Bronchial epithelial cell (primary cell): ENCODE data around the gene SEBOX. TPM values are rescaled to one million over a fixed set of nuclear protein-coding genes. Genes with fewer than 3 reads are reported as not detected.
A peak's percentile ranks its signal among the peaks of the same experiment; 100 is the strongest.
"Not testable (repeated sequence)": the region's sequence is repeated elsewhere in the genome, so short reads cannot be mapped to it uniquely, and the experiment has no call there.

Experiments used
- DNase-seq: peaks from one replicate; pipeline ENCODE4 v3.0.0-alpha.2; 2010; ENCODE audit warnings: low read depth
- FAIRE-seq: peaks from 2 replicates; lab custom pipeline; 2011; peaks lifted over from hg19 to GRCh38; lab: Jason Lieb, UNC
- H3K27me3 ChIP-seq: 2 replicates; pipeline ENCODE4 v1.5.1; 2011; ENCODE audit warnings: low read length; ENCODE audit not compliant: control insufficient read depth, insufficient read depth
- H3K36me3 ChIP-seq: 2 replicates; pipeline ENCODE4 v1.5.1; 2011; ENCODE audit warnings: low read length; ENCODE audit not compliant: control insufficient read depth, insufficient read depth
- H3K4me3 ChIP-seq: 2 replicates; pipeline ENCODE4 v1.5.1; 2011; ENCODE audit warnings: mild to moderate bottlenecking, low read depth, low read length, control low read depth
- total RNA-seq: library from RNA; depleted of rRNA; stranded (reverse); fragments of >200 nt; gene quantifications from 2 replicates; pipeline ENCODE4 v1.2.1, GENCODE V29; 2014
- TF ChIP-seq, protein P1 (sequence below): IDR thresholded peaks from 2 replicates; pipeline ENCODE4 v1.5.1; 2011; ENCODE audit warnings: mild to moderate bottlenecking, moderate library complexity, low read length, control low read depth, inconsistent platforms; ENCODE audit not compliant: insufficient read depth, severe bottlenecking

SEBOX gene
- total RNA-seq, 1 donor from 2014 or later: not detected

DNA sequence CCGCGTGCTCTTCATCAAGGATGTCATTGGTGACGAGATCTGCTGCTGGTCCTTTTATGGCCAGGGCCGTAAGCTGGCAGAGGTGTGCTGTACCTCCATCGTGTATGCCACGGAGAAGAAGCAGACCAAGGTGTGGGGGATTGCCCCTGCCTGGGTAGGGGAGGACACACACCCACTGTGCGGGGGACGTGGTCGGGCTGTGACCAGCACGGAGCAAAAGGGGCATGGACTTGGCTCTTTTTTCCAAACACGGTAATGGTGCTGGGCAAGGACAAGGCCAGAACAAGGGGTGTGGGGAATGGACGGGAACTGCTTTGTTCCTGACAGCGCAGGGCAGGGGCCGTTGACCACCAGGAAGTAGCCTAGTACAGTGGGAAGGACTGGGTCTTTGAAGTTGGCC, 22.7 kb downstream of the SEBOX start:
- H3K4me3 ChIP-seq: no peak overlapping the region
- TF ChIP-seq, protein P1, sequence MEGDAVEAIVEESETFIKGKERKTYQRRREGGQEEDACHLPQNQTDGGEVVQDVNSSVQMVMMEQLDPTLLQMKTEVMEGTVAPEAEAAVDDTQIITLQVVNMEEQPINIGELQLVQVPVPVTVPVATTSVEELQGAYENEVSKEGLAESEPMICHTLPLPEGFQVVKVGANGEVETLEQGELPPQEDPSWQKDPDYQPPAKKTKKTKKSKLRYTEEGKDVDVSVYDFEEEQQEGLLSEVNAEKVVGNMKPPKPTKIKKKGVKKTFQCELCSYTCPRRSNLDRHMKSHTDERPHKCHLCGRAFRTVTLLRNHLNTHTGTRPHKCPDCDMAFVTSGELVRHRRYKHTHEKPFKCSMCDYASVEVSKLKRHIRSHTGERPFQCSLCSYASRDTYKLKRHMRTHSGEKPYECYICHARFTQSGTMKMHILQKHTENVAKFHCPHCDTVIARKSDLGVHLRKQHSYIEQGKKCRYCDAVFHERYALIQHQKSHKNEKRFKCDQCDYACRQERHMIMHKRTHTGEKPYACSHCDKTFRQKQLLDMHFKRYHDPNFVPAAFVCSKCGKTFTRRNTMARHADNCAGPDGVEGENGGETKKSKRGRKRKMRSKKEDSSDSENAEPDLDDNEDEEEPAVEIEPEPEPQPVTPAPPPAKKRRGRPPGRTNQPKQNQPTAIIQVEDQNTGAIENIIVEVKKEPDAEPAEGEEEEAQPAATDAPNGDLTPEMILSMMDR: no peak
- DNase-seq (no peak), FAIRE-seq (peak; percentile 50)
- no peaks in the 10 kb centered on the region for H3K27me3 ChIP-seq
- peaks cover 34% of the 10 kb centered on the region for H3K36me3 ChIP-seq

DNA sequence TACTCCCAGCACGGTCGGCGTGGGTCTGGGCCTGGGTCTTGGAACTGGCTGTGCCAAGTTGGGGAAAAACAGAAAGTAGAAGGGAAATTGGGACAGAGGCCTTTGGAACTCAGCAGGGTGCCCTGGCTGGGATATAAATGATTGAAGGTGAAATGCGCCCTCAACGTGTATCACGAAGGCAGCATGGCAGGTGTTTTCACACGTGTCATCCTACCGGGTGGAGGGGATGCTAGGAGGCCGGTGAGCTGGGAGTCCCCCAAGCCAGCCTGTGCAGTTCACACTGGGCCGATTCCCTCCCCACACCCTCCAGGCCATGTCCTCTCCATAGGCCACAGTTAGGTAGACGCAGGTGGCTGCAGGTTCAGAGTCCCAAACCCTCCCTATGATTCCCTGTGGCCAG, 23.5 kb downstream of the SEBOX start:
- DNase-seq: no peak
- Histone ChIP-seq H3K36me3 (peaks cover 33% of the 10 kb centered on the region), H3K27me3 (no peaks in the 10 kb centered on the region), H3K4me3 (no peak overlapping the region)
- TF ChIP-seq, protein P1: no peak
- no peak for FAIRE-seq

DNA sequence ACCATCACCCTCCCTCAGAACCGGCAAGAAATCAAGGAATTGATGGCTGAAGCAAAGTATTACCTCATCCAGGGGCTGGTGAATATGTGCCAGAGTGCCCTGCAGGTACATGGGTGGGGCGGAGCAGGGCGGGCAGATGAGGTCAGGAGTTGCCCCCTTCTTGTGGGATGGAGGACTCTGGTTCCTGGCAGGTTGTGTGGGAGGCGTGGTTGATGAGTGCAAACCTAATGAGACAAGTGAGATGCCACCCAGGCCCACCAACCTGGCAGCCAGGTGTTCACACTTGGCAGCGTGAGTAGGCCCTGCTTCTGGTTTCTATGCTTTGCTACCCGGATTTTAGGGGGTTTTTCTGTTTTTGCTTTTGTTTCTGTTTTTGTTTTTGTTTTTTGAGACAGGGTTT, 24.6 kb downstream of the SEBOX start:
- no peaks in the 10 kb centered on the region for H3K27me3 ChIP-seq
- DNase-seq (no peak), FAIRE-seq (no peak)
- H3K4me3 ChIP-seq: no peak overlapping the region
- TF ChIP-seq, protein P1: no peak
- peaks cover 30% of the 10 kb centered on the region for H3K36me3 ChIP-seq

DNA sequence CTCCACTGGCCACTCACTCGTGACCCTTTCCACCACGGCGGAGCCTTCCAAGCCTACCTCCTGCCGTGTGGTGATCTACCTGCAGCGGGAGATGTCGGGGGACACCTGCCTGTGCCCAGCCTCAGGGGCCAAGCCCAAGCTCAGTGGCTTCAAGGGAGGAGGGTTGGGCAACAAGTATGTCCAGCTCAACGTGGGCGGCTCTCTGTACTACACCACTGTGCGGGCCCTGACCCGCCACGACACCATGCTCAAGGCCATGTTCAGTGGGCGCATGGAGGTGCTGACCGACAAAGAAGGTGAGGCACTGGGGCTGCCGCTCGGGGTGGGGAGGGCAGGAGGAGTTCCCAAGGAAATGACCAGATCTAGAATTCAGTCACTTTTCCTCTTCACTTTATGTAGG, 25.6 kb downstream of the SEBOX start:
- FAIRE-seq: no peak

DNA sequence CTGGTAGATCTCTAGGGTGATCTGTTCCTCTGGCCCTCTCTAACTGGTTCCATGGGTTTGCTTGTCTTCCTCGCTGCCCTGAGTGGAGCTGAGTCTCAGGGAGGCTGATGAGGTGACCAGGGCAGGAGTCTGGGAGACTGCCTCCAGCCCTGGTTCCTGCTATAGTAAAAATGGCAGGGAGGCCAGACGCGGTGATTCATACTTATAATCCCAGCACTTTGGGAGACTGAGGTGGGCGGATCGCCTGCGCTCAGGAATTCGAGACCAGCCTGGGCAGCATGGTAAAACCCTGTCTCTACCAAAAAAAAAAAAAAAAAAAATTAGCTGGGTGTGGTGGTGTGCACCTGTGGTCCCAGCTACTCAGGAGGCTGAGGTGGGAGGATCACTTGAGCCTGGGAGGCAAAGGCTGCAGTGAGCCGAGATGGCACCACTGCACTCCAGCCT, 26.2 kb downstream of the SEBOX start:
- not testable (repeated sequence) for H3K27me3 ChIP-seq, H3K4me3 ChIP-seq, FAIRE-seq
- peaks cover 26% of the 10 kb centered on the region for H3K36me3 ChIP-seq
- peak; percentile 29 for DNase-seq

More for the DNA sequence above, 25.6 kb downstream of the SEBOX start:
- Histone ChIP-seq H3K27me3 (no peaks in the 10 kb centered on the region), H3K36me3 (peaks cover 27% of the 10 kb centered on the region), H3K4me3 (no peak overlapping the region)
- TF ChIP-seq, protein P1: no peak
- DNase-seq: no peak

DNA sequence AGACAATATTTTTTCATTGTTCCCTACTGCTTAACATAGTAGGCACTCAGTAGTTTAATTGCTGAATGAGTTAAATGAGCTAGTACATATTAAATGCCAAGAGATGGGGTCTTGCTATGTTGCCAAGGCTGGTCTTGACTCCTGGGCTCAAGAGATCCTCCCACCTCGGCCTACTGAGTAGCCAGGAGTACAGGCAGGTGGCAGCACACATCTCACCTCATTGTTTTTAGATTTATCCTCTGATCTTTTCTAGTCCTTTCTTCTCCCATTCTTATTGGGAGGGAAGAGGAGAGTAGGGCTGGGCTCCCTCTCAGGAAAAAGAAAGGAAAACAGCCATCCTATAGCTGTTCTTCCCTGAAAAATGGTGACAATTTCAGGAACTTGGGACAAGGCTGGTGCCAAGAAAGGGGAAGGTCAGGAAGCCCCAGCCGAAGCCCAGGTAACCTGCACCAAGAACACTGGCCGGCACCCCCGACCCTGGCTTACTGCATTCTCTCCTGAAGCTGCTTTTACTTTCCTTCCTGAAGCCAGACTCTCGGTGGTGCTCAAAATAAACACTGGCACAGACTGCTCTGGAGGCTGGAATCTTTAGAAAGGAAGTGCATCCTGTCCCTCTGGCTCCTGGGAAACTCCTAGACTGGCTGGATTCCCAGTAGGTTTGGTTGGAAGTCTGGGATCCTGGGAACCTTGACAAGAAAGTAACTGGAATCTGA, 26.8 kb downstream of the SEBOX start:
- Histone ChIP-seq H3K36me3 (peaks cover 26% of the 10 kb centered on the region), H3K27me3 (no peaks in the 10 kb centered on the region), H3K4me3 (no peak overlapping the region)
- peak; percentile 38 for DNase-seq
- FAIRE-seq: no peak
- TF ChIP-seq, protein P1: no peak
